Choroid plexus epithelial cell (primary cell): ENCODE data around the gene COX19.

ENCODE experiments used
- DNase-seq: peaks from one replicate; pipeline ENCODE4 v3.0.0-alpha.2; 2010; ENCODE audit warnings: low read depth
- H3K4me3 ChIP-seq: 2 replicates; pipeline ENCODE4 v1.5.1; 2011; ENCODE audit warnings: low read depth, mild to moderate bottlenecking, control low read depth, low read length, moderate library complexity
- TF ChIP-seq, protein P1 (sequence below): conservative IDR thresholded peaks from 2 replicates; pipeline ENCODE4 v1.5.1; 2011; ENCODE audit warnings: low read depth, mild to moderate bottlenecking, control low read depth, inconsistent platforms, low read length, moderate library complexity

The COX19 gene

DNA sequence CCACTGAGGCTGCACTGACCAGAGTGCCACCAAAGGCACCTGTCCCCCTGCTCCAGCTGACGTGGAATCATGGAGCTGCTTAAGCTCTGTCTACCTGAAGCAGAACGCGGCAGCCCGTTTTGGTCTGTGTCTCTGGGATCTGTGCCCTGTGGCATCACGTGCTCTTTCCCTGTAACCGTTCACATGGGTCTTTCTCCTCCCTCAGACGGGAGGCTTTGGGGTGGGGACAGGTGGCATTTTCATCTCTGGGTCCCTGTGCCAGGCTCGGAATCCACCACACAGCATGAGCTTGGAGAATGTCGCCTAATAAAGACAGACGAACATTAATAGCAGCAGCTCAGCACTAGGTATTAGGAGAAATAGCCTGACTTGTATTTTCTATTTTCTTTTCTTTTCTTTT, 19.3 kb downstream of the COX19 start:
- TF ChIP-seq, protein P1, sequence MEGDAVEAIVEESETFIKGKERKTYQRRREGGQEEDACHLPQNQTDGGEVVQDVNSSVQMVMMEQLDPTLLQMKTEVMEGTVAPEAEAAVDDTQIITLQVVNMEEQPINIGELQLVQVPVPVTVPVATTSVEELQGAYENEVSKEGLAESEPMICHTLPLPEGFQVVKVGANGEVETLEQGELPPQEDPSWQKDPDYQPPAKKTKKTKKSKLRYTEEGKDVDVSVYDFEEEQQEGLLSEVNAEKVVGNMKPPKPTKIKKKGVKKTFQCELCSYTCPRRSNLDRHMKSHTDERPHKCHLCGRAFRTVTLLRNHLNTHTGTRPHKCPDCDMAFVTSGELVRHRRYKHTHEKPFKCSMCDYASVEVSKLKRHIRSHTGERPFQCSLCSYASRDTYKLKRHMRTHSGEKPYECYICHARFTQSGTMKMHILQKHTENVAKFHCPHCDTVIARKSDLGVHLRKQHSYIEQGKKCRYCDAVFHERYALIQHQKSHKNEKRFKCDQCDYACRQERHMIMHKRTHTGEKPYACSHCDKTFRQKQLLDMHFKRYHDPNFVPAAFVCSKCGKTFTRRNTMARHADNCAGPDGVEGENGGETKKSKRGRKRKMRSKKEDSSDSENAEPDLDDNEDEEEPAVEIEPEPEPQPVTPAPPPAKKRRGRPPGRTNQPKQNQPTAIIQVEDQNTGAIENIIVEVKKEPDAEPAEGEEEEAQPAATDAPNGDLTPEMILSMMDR: no peak
- DNase-seq: no peak
- no peak overlapping the region for H3K4me3 ChIP-seq

DNA sequence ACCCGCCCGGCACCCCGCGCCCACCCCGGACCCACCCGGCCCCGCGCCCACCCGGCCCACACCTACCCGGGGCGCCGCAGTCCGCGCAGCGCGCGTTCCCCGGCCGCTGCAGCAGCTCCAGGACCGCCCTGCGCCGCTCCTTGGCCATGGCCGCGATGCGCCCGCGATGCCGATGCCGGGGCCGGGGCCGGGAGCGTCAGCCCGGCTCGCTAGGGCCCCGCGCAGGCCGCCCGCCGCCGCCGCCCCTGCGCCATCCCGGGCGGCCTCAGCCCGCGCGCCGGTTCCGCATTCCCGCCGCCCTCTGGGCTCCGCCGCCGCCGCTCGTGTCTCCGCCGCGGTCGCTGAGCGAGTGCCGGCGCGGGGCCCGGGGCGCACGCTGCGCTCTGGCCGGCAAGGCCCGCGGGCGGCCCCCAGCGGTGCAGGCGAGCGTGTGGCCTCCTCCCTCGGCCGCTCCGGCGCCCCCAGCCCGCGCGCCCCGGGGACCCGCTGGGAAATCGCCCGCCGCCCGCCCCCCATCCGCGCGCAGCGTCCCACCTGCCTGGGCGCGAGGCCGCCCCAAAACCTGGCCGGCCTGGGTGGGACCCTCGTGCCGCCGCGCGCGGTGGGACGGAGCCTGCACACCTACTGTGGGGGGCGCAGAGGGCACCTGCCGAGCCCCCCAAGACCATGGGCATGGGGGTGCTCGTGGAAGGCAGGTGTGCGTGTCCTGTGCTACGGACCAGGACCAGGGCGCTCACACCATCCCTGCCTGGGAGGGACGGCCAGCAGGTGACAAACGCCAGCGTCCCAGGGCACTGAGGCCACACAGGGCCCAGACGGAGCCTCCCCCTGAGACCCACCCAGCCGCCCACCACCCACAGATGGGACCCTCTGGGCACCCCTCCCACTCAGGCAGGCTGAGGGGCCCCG, 20.8 kb downstream of the COX19 start, which contains the start of gene ADAP1:
TSS of gene ADAP1 (minus strand) at position 351 of the 909 bp plus-strand sequence. CDS start at position 148, 203 bp downstream.
- H3K4me3 ChIP-seq: peak within 1 kb of the TSS; percentile 14
- DNase-seq: peak; percentile 37
- TF ChIP-seq, protein P1: no peak

DNA sequence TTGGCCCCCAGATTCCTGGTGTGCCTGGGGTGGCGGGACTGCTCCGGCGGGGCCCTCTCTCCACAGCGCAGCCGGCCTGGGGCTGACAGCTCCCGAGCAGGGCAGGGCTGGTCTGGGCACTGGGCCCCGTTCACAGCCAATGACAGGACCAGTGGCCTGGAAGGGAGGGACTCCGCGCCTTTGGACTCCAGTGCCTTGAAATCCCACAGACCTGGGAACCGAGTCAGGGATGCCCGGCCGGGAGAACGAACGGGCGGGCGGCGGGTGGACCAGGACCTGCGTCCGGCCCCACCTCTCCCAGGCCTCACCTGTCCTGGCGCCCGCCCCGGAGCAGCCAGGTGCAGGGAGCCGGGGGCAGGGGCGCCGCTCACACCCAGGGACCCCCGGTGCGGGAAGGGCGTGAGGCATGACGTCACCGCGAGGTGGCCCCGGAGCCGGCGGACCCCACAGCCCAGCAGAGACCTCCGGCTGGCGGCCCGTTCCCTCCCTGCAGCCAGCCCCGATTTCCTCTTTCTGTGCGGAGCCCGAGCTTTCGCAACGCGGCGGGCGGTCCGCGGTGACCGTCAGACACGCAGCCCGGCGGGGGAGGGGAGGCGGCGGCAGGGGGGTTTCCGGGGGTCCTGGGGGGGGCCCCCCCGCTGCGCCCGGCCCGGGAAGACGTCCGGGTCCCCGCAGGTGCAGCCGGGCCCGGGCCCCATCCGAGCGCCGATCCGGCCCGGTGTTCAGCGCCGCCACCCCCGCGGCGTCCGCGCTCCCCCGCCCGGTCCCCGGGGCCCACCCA, 21.6 kb downstream of the COX19 start:
- H3K4me3 ChIP-seq: peak overlapping the region; percentile 14
- TF ChIP-seq, protein P1: no peak
- DNase-seq: no peak

DNA sequence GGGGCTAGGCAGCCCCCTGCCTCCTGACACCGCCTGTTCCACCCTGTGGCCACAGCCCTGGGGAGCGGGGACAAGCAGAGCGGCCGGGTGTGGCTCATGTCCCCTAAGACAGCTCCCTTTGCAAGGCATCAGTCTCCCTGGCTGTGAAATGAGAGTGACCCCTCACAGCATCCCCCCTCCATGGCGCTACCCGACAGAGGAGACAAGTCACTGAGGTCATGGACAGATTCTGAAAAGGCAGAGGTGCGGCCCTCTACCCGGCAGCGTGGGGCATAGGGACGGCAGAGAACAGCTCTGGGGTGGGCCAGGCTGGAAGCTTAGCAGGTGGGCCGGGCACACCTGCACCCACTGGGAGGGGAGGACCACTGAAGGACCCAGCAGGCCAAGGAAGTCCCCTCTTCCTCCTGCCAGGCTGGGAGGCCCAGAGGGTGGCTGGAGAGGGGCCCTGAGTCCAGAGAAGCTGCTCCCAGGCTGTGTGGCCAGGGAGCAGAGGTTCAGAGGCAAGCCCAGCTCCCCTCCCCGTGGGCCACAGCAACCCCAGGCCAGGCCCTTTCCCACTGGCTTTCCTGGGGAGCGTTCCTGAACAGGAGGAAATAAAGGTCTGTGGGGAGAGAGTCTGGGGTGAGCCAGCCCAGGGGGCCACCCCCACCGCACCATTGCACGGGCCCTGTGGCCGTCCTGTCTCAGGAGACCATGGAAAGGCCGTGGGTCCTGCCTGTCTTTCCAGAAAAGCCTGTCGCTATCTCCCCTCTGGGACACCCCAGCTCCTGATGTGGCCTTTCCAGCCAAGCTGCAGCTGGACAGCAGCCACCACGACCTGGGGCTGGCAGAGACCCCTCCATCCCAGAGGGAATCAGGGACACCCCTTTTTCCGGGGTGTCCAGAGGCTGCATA, 22.6 kb downstream of the COX19 start:
- H3K4me3 ChIP-seq: no peak overlapping the region
- no peak for DNase-seq
- TF ChIP-seq, protein P1: no peak

DNA sequence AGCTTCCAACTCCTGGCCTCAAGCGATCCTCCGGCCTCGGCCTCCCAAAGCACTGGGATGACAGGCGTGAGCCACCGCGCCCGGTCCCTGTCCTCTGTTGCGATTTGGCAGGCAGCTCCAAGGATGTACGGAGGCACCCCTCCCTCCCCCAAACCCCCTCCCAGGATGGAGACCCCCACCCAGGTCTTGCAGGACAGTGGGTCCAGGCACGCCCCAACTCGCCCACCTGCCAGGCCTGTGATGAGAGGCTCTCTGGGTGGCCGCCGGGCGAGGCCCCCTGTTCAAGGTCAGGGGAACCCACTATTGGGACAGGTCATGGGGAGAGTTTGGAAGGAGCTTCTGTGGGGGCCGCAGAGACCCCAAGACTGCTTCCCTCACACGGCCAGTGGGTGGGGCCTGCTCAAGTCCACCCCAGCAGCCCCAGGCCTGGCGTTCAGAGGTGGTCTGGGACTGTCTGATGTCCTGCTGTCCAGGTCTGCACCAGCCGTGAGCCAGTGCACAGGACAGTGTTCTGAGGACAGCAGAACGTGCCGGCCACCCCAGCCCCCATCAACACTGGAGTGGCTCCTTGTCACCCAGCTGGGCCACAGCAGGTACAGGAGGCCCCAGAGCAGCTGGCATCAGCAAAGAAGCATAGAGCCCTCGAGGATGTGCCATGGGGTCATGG, 23.3 kb downstream of the COX19 start:
- no peak for DNase-seq
- TF ChIP-seq, protein P1: no peak
- H3K4me3 ChIP-seq: no peak overlapping the region
